Measurements from ENCODE around the gene CEMP1.

DNA sequence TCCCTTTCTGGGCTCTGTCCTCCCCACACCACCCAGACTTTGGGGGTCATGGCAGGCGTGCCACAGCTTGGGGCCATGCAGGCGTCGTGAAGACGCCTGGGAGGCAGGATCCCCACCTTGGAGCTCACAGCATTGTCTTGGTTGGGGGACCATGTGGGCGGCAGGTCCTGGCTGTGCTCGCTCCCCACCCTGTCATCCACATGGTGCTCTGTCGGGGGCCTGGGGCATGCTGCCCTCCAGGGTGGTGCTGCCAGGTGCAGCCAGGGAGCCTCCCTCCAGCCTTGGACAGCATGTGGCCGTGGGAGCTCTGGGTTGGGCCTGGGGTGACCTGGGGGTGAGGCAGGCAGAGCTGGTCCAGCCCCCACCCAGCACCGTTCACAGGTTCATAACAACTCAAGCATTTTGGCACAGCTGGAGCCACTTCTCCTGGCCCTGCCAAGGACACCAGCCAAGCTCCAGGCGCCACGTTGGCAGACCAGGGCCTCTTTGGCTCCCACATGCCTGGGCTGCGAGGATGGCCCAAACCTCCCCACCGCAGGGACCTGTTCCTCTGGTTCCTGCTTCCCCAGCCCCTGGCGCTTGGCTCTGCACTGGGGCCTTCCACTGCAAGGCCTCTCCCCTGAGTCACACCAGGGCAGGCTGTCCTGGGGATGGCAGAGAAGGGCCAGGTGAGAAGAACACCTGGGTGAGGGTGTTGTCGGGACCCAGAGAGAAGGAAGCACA is 32.5 kb downstream of the CEMP1 start:
- TF ChIP-seq, protein P1, sequence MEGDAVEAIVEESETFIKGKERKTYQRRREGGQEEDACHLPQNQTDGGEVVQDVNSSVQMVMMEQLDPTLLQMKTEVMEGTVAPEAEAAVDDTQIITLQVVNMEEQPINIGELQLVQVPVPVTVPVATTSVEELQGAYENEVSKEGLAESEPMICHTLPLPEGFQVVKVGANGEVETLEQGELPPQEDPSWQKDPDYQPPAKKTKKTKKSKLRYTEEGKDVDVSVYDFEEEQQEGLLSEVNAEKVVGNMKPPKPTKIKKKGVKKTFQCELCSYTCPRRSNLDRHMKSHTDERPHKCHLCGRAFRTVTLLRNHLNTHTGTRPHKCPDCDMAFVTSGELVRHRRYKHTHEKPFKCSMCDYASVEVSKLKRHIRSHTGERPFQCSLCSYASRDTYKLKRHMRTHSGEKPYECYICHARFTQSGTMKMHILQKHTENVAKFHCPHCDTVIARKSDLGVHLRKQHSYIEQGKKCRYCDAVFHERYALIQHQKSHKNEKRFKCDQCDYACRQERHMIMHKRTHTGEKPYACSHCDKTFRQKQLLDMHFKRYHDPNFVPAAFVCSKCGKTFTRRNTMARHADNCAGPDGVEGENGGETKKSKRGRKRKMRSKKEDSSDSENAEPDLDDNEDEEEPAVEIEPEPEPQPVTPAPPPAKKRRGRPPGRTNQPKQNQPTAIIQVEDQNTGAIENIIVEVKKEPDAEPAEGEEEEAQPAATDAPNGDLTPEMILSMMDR (conservative IDR thresholded peaks at IDR 0.05; ENCODE audit: low read length) = no peak
- TF ChIP-seq EZH2phosphoT487 (IDR thresholded peaks at IDR 0.05; ENCODE audit: borderline replicate concordance) = no peak

Data from Loucy (cell line).